H1 (cell line): Measurements from ENCODE around the gene SLC16A5. TPM values are rescaled to one million over a fixed set of nuclear protein-coding genes. Genes with fewer than 3 reads are reported as not detected.
A peak's percentile ranks its signal among the peaks of the same experiment; 100 is the strongest.

Source experiments
- CTCF ChIA-PET: fragments of 300-600 bp; sonication (Branson Sonifier 250); formaldehyde crosslinking; loops from one replicate; lab custom pipeline; 2021; ENCODE audit not compliant: partially characterized antibody; lab: Charles Lee
- POLR2A ChIA-PET: fragments of 300-600 bp; sonication (Branson Sonifier 250); formaldehyde crosslinking; loops from one replicate; lab custom pipeline; 2021; ENCODE audit warnings: inconsistent platforms; ENCODE audit not compliant: partially characterized antibody; lab: Charles Lee
- DNase-seq, 2 experiments: peaks; one replicate each; pipeline versions ENCODE4 v3.0.0 to v3.0.0-alpha.2; 2010 to 2022; ENCODE audit warnings: low spot score in 2 of 2, low read depth in 1 of 2, mixed read lengths in 1 of 2
- FAIRE-seq: peaks from 2 replicates; lab custom pipeline; 2011; peaks lifted over from hg19 to GRCh38; lab: Jason Lieb, UNC
- H2AFZ ChIP-seq: 2 replicates; pipeline ENCODE4 v1.8.1; 2012; ENCODE audit warnings: low read length, inconsistent platforms
- H2AK5ac ChIP-seq: 2 replicates; pipeline ENCODE4 v1.6.1; 2013; ENCODE audit warnings: low read depth, low read length
- H2BK120ac ChIP-seq: replicated peaks from 2 replicates; pipeline ENCODE3; 2013; ENCODE audit warnings: low read depth, low read length, inconsistent platforms
- H2BK12ac ChIP-seq: 2 replicates; pipeline ENCODE4 v1.6.1; 2013; ENCODE audit warnings: low read depth, low read length
- H2BK15ac ChIP-seq: 2 replicates; pipeline ENCODE4 v1.6.1; 2013; ENCODE audit warnings: low read length
- H2BK20ac ChIP-seq: 2 replicates; pipeline ENCODE4 v1.6.1; 2013; ENCODE audit warnings: low read length
- H2BK5ac ChIP-seq: 2 replicates; pipeline ENCODE4 v1.6.1; 2013; ENCODE audit warnings: low read depth, low read length
- H3K14ac ChIP-seq: 2 replicates; pipeline ENCODE4 v1.6.1; 2013; ENCODE audit warnings: inconsistent platforms; ENCODE audit not compliant: insufficient read length
- H3K18ac ChIP-seq: 2 replicates; pipeline ENCODE4 v1.6.1; 2013; ENCODE audit warnings: low read length; ENCODE audit errors: extremely low read depth
- H3K23ac ChIP-seq: 2 replicates; pipeline ENCODE4 v1.6.1; 2013; ENCODE audit warnings: inconsistent platforms; ENCODE audit not compliant: insufficient read length
- H3K23me2 ChIP-seq: 2 replicates; pipeline ENCODE4 v1.6.1; 2013; ENCODE audit warnings: low read depth, low read length
- H3K27ac ChIP-seq: 2 replicates; pipeline ENCODE4 v1.6.1; 2011; ENCODE audit warnings: low read depth, low read length, inconsistent platforms
- H3K27me3 ChIP-seq, 4 experiments: replicated peaks in 1 of 4; 1 replicate in 1 of 4; 2 replicates in 3 of 4; pipeline versions ENCODE4 v1.6.1 to v1.8.1; 2011 to 2013; ENCODE audit warnings: low read length in 3 of 4, mild to moderate bottlenecking in 3 of 4, inconsistent platforms in 2 of 4, mixed read lengths in 2 of 4, moderate library complexity in 1 of 4; ENCODE audit not compliant: control insufficient read depth in 3 of 4, insufficient read depth in 3 of 4; ENCODE audit errors: extremely low read depth in 1 of 4
- H3K36me3 ChIP-seq, 4 experiments: 2 replicates each; pipeline versions ENCODE4 v1.6.1 to v1.8.1; 2011 to 2013; ENCODE audit warnings: mild to moderate bottlenecking in 4 of 4, low read length in 3 of 4, moderate library complexity in 2 of 4, control low read depth in 1 of 4, inconsistent platforms in 1 of 4; ENCODE audit not compliant: insufficient read depth in 4 of 4, control insufficient read depth in 2 of 4
- H3K4ac ChIP-seq: replicated peaks from 2 replicates; pipeline ENCODE3; 2013; ENCODE audit warnings: low read length, low read depth, mixed read lengths, inconsistent platforms; ENCODE audit not compliant: insufficient read length
- H3K4me1 ChIP-seq, 4 experiments: replicated peaks in 1 of 4; 1 replicate in 1 of 4; 2 replicates in 3 of 4; pipeline versions ENCODE4 v1.6.1 to v1.8.1; 2011 to 2013; ENCODE audit warnings: low read length in 3 of 4, inconsistent platforms in 2 of 4, mixed read lengths in 1 of 4; ENCODE audit not compliant: insufficient read depth in 4 of 4, control insufficient read depth in 3 of 4
- H3K4me2 ChIP-seq, 2 experiments: 2 replicates each; pipeline versions ENCODE4 v1.6.1 to v1.8.1; 2011 to 2013; ENCODE audit warnings: low read depth in 2 of 2, low read length in 2 of 2, control low read depth in 1 of 2, inconsistent platforms in 1 of 2, mild to moderate bottlenecking in 1 of 2; ENCODE audit not compliant: insufficient read depth in 1 of 2
- H3K4me3 ChIP-seq, 4 experiments: fragments of 200-600, 300-600 bp in 1 of 4; sonication (generic), shearing (Covaris generic), sonication (Bioruptor Twin) in 1 of 4; 2 replicates each; pipeline versions ENCODE4 v1.5.1 to v1.8.1; 2011 to 2016; ENCODE audit warnings: low read length in 4 of 4, low read depth in 3 of 4, control low read depth in 2 of 4, inconsistent platforms in 2 of 4, mild to moderate bottlenecking in 2 of 4, mixed read lengths in 1 of 4, moderate library complexity in 1 of 4; ENCODE audit not compliant: insufficient read depth in 2 of 4; ENCODE audit errors: extremely low read depth in 1 of 4
- H3K56ac ChIP-seq: replicated peaks from 2 replicates; pipeline ENCODE3; 2013; ENCODE audit warnings: low read depth, mild to moderate bottlenecking, mixed read lengths, low read length, inconsistent platforms; ENCODE audit not compliant: insufficient read length
- H3K79me1 ChIP-seq: 2 replicates; pipeline ENCODE4 v1.6.1; 2013; ENCODE audit warnings: low read depth, low read length, control low read depth
- H3K79me2 ChIP-seq, 2 experiments: 2 replicates each; pipeline versions ENCODE4 v1.6.1 to v1.8.1; 2012 to 2013; ENCODE audit warnings: low read length in 2 of 2, mild to moderate bottlenecking in 2 of 2, inconsistent platforms in 1 of 2; ENCODE audit not compliant: insufficient read depth in 2 of 2, control insufficient read depth in 1 of 2
- H3K9ac ChIP-seq, 4 experiments: replicated peaks in 1 of 4; 1 replicate in 1 of 4; 2 replicates in 3 of 4; pipeline versions ENCODE4 v1.6.1 to v1.8.1; 2011 to 2013; ENCODE audit warnings: low read depth in 3 of 4, low read length in 3 of 4, control low read depth in 2 of 4, mild to moderate bottlenecking in 2 of 4, moderate library complexity in 2 of 4, inconsistent platforms in 1 of 4; ENCODE audit errors: extremely low read depth in 1 of 4
- H3K9me3 ChIP-seq, 2 experiments: 2 replicates each; pipeline versions ENCODE4 v1.6.1 to v1.8.1; 2012 to 2013; ENCODE audit warnings: mild to moderate bottlenecking in 2 of 2, moderate library complexity in 2 of 2, control low read depth in 1 of 2, inconsistent platforms in 1 of 2, low read depth in 1 of 2, low read length in 1 of 2, mixed read lengths in 1 of 2; ENCODE audit not compliant: insufficient read depth in 2 of 2
- H4K20me1 ChIP-seq, 2 experiments: replicated peaks in 1 of 2; 2 replicates each; pipeline versions ENCODE3 to v1.8.1; 2011 to 2013; ENCODE audit warnings: inconsistent platforms in 2 of 2, low read length in 2 of 2, mild to moderate bottlenecking in 1 of 2; ENCODE audit not compliant: insufficient read depth in 2 of 2, control insufficient read depth in 1 of 2
- H4K5ac ChIP-seq: 2 replicates; pipeline ENCODE4 v1.6.1; 2013; ENCODE audit warnings: low read length, low read depth, mixed read lengths, inconsistent platforms; ENCODE audit not compliant: insufficient read length
- H4K8ac ChIP-seq: 2 replicates; pipeline ENCODE4 v1.8.0; 2013; ENCODE audit warnings: mild to moderate bottlenecking, moderate library complexity, low read length, inconsistent platforms; ENCODE audit not compliant: insufficient read depth; ENCODE audit errors: extremely low read depth
- H4K91ac ChIP-seq: replicated peaks from 2 replicates; pipeline ENCODE3; 2013; ENCODE audit warnings: low read length, mixed read lengths, inconsistent platforms; ENCODE audit not compliant: insufficient read length
- GABPA ChIP-seq: IDR thresholded peaks from 2 replicates; pipeline ENCODE4 v1.6.1; 2011; ENCODE audit warnings: mild to moderate bottlenecking, low read length, moderate library complexity, borderline replicate concordance; ENCODE audit not compliant: insufficient read depth
- RAD21 ChIP-seq, 2 experiments: IDR thresholded peaks in 1 of 2; conservative IDR thresholded peaks in 1 of 2; 2 replicates each; pipeline ENCODE4 v1.6.1; 2011; ENCODE audit warnings: low read depth in 2 of 2, low read length in 2 of 2, improper control_type of control experiment in 1 of 2, inconsistent platforms in 1 of 2, mild to moderate bottlenecking in 1 of 2, moderate library complexity in 1 of 2
- RXRA ChIP-seq: IDR thresholded peaks from 2 replicates; pipeline ENCODE4 v1.6.1; 2011; ENCODE audit warnings: low read depth, mild to moderate bottlenecking, low read length, moderate library complexity; ENCODE audit not compliant: insufficient read depth
- SP1 ChIP-seq: IDR thresholded peaks from 2 replicates; pipeline ENCODE4 v1.6.1; 2011; ENCODE audit warnings: low read depth, low read length
- TCF12 ChIP-seq: IDR thresholded peaks from 2 replicates; pipeline ENCODE4 v1.6.1; 2011; ENCODE audit warnings: low read depth, mild to moderate bottlenecking, low read length
- YY1 ChIP-seq: IDR thresholded peaks from 2 replicates; pipeline ENCODE4 v1.6.1; 2011; ENCODE audit warnings: low read depth, mild to moderate bottlenecking, low read length
- WGBS, 2 experiments: shearing (Covaris generic) in 1 of 2; methylation state at CpG; one replicate each; pipeline versions ENCODE4 v1.1.6 to v1.1.7; 2013 to 2015; ENCODE audit warnings: low lambda C conversion rate in 2 of 2, mixed read lengths in 2 of 2, inconsistent platforms in 1 of 2, low coverage in 1 of 2, missing lambda C conversion rate in 1 of 2; ENCODE audit not compliant: insufficient replicate concordance in 2 of 2, insufficient coverage in 1 of 2, insufficient read length in 1 of 2; ENCODE audit errors: extremely low coverage in 1 of 2, missing lambda C conversion rate in 1 of 2; 5-methylcytosine and 5-hydroxymethylcytosine counted together
- polyA plus RNA-seq, 7 experiments: library from polyadenylated mRNA; depleted of rRNA in 3 of 7; stranded (reverse) in 5 of 7; unstranded in 2 of 7; fragments of >200 nt in 5 of 7; fragments of 200-250 nt in 2 of 7; gene quantifications; 1 replicate in 5 of 7; 2 replicates in 1 of 7; 4 replicates in 1 of 7; pipeline versions ENCODE4 v1.2.1 to v1.2.3, GENCODE V29; 2011 to 2013; ENCODE audit warnings: missing spikeins in 2 of 7, mixed read lengths in 2 of 7
- total RNA-seq: library from RNA; stranded (reverse); fragmentation: NEBNext Ultra II Directional; extraction: Animal tissue kit (Norgen Biotek cat#: 25700); gene quantifications from 2 replicates; pipeline ENCODE4 v1.2.1, GENCODE V29; 2021
- TF ChIP-seq, protein P1 (sequence below), 3 experiments: IDR thresholded peaks; 1 replicate in 2 of 3; 2 replicates in 1 of 3; pipeline versions ENCODE4 v1.5.1 to v1.6.1; 2011; ENCODE audit warnings: low read length in 3 of 3, mild to moderate bottlenecking in 3 of 3, inconsistent platforms in 2 of 3, low read depth in 1 of 3, moderate library complexity in 1 of 3; ENCODE audit not compliant: insufficient read depth in 1 of 3; ENCODE audit errors: control extremely low read depth in 1 of 3

The SLC16A5 gene
- total and polyA plus RNA-seq, 2 of the 8 experiments (the other 6 are each of a cell fraction or from before 2014, with no cell fraction given), result 17.1 to 34.7 TPM

DNA sequence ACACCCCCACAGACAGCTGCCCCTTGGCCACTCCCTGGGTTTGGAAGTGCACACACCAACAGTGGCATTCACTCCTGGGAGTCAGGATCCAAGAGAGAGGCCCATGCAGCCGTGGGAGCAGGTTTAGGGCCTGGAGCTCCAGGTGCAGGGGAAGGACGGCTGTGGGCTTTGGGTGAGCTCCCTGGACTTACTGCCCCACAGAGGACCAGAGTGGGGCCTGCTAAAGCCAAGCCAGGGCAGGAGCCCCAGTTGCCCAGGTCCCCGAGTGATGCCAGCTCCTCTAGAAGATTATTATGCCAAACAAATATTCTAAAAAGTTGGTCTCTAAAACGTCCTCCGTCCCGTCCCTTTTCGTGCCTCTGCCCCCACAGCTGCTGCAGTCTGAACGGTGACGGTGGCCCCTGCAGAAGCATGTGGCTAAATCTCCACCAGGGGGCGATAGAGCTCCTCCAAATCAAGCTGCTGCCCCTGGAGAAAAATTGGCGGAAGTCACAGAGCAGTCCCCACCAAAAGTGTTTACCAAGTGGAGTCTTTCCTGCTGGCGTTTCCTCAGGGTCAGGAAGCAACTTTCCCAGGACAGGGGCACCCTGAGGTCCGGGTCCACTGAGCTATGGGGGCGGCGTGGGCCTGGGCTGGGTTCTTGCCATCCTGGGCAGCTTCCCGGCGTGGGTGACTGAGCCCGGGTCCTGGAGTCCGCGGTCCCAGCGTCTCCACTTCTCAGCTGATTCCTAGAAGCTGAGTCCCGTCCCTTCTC, 26.2 kb downstream of the SLC16A5 start:
- H2AFZ ChIP-seq, result no peak overlapping the region
- H3K4me1 ChIP-seq, result peaks cover 0 to 2% (median under 1%) of the 10 kb centered on the region in 4 experiments; a peak in 3 of 7 replicates
- H3K79me2 ChIP-seq, result peaks cover 0 to 3% of the 10 kb centered on the region in 2 experiments; a peak in 1 of 4 replicates
- WGBS, 2 experiments, result 51% methylated on average over 22 of the region's 22 CpGs; no CpG with 5 or more reads in 1 of the 2 experiments
- H3K27ac ChIP-seq, result no peak overlapping the region
- H2BK15ac ChIP-seq, result no peak overlapping the region
- no peaks in the 10 kb centered on the region for H3K27me3 ChIP-seq
- H2BK5ac ChIP-seq, result no peak overlapping the region
- ChIA-PET POLR2A (interaction anchor here (0.6 to 8.9 kb wide), 19 partner anchors 8 to 126 kb away, joined by 3 to 134 read pairs (median 4); partner anchors contain the start of genes JPT1, NT5C and SLC16A5), CTCF (interaction anchor here (0.5 to 9.6 kb wide), 66 partner anchors 9 to 516 kb away, joined by 3 to 239 read pairs (median 7); partner anchors contain the start of genes HID1, JPT1, MIF4GD and MRPL58)
- no peak overlapping the region for H3K23ac ChIP-seq
- H2BK20ac ChIP-seq, result no peak overlapping the region
- H3K9ac ChIP-seq, result no peak overlapping the region; a peak in 2 of 7 replicates
- no peak overlapping the region for H3K56ac ChIP-seq
- no peak overlapping the region for H2AK5ac ChIP-seq
- no peak overlapping the region for H2BK12ac ChIP-seq
- peak overlapping the region; percentile 45 for H4K8ac ChIP-seq
- no peak overlapping the region for H3K14ac ChIP-seq
- H3K4ac ChIP-seq, result no peak overlapping the region
- no peaks in the 10 kb centered on the region for H3K9me3 ChIP-seq
- DNase-seq, result peak; percentile 67 to 90
- H3K18ac ChIP-seq, result no peak overlapping the region; the same call in 1 of the 2 replicates
- H3K23me2 ChIP-seq, result peaks cover 10% of the 10 kb centered on the region; the same call in 1 of the 2 replicates
- no peaks in the 10 kb centered on the region for H4K20me1 ChIP-seq
- peak overlapping the region in 1 of 2 experiments; percentile 47; a peak in 2 of 4 replicates for H3K4me2 ChIP-seq
- H3K4me3 ChIP-seq, result no peak overlapping the region; a peak in 3 of 8 replicates
- H2BK120ac ChIP-seq, result no peak overlapping the region
- H4K91ac ChIP-seq, result no peak overlapping the region
- peaks cover 5% of the 10 kb centered on the region; the same call in 1 of the 2 replicates for H3K79me1 ChIP-seq
- H3K36me3 ChIP-seq, result no peaks in the 10 kb centered on the region
- no peak overlapping the region for H4K5ac ChIP-seq
- peak; percentile 48 for FAIRE-seq
- no peak for TF ChIP-seq RXRA
- TF ChIP-seq RAD21 (IDR thresholded peaks at IDR 0.05 in 1 of 2, conservative IDR thresholded peaks at IDR 0.05 in 1 of 2; ENCODE audit: low read depth in 2 of 2, low read length in 2 of 2), result peak; percentile 83 to 91
- TF ChIP-seq SP1, result no peak
- TF ChIP-seq, protein P1, sequence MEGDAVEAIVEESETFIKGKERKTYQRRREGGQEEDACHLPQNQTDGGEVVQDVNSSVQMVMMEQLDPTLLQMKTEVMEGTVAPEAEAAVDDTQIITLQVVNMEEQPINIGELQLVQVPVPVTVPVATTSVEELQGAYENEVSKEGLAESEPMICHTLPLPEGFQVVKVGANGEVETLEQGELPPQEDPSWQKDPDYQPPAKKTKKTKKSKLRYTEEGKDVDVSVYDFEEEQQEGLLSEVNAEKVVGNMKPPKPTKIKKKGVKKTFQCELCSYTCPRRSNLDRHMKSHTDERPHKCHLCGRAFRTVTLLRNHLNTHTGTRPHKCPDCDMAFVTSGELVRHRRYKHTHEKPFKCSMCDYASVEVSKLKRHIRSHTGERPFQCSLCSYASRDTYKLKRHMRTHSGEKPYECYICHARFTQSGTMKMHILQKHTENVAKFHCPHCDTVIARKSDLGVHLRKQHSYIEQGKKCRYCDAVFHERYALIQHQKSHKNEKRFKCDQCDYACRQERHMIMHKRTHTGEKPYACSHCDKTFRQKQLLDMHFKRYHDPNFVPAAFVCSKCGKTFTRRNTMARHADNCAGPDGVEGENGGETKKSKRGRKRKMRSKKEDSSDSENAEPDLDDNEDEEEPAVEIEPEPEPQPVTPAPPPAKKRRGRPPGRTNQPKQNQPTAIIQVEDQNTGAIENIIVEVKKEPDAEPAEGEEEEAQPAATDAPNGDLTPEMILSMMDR (IDR thresholded peaks at IDR 0.05; ENCODE audit: control extremely low read depth in 1 of 3, insufficient read depth in 1 of 3, low read depth in 1 of 3, low read length in 3 of 3), result peak; percentile 88 to 95 (median 94)
- no peak for TF ChIP-seq YY1
- 0 out of 2 replicates have a peak, but pooled peaks have one; percentile 43 for TF ChIP-seq TCF12
- peak; percentile 79; the same call in 1 of the 2 replicates for TF ChIP-seq GABPA
